ENCODE results near the gene KRTAP2-3.
"Not testable (repeated sequence)": the region's sequence is repeated elsewhere in the genome, so short reads cannot be mapped to it uniquely, and the experiment has no call there.

KRTAP2-3 gene

DNA sequence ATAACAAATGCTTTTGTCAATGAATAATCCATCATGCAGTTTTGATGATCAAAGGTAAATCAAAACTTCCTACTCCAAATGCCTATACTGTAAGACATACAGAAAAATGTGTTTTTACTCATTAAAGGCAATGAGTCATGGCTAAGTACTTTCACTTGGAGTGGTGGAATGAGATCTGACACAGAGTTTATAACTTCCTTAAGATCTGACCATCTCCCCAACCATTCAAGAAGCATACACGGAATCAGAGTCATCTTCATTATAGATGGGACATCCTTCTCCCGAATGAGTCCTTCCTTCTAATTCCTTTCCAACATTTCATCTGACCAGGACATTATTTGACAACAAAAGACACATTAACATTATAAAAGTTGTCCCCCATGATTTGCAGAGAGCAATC, 23.5 kb upstream of the KRTAP2-3 start:
- H3K27ac Mint-ChIP-seq; H3K4me3 Mint-ChIP-seq; H3K36me3 Mint-ChIP-seq; DNase-seq (ENCODE audit: low spot score in 2 of 2); ATAC-seq; H3K9me3 Mint-ChIP-seq; H3K4me1 Mint-ChIP-seq: not testable (repeated sequence)

DNA sequence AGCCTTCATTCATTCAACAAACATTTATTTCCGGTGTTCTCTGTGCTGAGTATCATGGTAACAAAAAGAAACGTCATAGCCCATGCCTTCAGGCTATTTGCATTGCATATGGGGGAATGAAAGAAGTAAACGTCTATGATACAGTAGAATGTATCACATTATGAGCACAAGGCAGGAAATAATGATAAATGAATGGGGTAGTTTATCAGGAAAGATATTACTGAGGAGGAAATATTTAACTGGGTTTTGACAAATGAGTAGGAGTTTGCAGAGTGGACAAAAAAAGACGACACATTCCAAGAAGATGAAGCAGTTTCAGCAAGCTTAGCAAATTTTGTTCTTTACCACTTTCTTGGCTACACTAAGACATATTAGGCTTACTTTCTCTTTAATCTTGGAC, 22.7 kb upstream of the KRTAP2-3 start:
- ATAC-seq (no peak), DNase-seq (ENCODE audit: low spot score in 2 of 2) (no peak)
- Mint-ChIP-seq H3K4me1 (no peaks in the 10 kb centered on the region), H3K27ac (no peak overlapping the region), H3K9me3 (no peaks in the 10 kb centered on the region), H3K4me3 (no peak overlapping the region), H3K36me3 (no peaks in the 10 kb centered on the region)

- H3K4me3 Mint-ChIP-seq, result no peak overlapping the region
- DNase-seq (ENCODE audit: low spot score in 2 of 2) (no peak), ATAC-seq (no peak)
- H3K36me3 Mint-ChIP-seq, result no peaks in the 10 kb centered on the region
- H3K9me3 Mint-ChIP-seq, result no peaks in the 10 kb centered on the region
- no peak overlapping the region for H3K27ac Mint-ChIP-seq
- no peaks in the 10 kb centered on the region for H3K4me1 Mint-ChIP-seq
Measured at GRCh38 chr17:41076788-41077187, 16.9 kb upstream of the KRTAP2-3 start.

DNA sequence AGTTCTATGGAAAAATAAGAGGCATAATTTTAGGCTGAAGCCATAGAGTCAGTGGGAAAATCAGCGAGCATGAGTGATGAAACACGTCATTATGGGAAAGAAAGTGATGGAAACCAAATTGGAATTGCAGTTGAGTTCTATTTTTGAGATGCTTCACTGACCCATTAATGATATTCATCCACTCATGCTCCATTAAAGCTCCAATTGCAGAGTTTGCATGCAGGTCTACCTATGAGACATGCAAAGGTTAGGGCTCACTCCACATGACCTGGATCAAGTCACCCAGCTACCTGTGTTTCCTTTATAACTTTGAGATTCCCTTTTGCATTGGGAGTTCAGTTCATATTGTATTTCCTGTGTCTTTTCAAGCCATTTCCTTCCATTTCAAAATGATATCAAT, 13.8 kb upstream of the KRTAP2-3 start:
- Mint-ChIP-seq H3K9me3 (no peaks in the 10 kb centered on the region), H3K27ac (no peak overlapping the region), H3K4me1 (no peaks in the 10 kb centered on the region), H3K4me3 (no peak overlapping the region), H3K36me3 (no peaks in the 10 kb centered on the region)
- ATAC-seq (no peak), DNase-seq (ENCODE audit: low spot score in 2 of 2) (no peak)

DNA sequence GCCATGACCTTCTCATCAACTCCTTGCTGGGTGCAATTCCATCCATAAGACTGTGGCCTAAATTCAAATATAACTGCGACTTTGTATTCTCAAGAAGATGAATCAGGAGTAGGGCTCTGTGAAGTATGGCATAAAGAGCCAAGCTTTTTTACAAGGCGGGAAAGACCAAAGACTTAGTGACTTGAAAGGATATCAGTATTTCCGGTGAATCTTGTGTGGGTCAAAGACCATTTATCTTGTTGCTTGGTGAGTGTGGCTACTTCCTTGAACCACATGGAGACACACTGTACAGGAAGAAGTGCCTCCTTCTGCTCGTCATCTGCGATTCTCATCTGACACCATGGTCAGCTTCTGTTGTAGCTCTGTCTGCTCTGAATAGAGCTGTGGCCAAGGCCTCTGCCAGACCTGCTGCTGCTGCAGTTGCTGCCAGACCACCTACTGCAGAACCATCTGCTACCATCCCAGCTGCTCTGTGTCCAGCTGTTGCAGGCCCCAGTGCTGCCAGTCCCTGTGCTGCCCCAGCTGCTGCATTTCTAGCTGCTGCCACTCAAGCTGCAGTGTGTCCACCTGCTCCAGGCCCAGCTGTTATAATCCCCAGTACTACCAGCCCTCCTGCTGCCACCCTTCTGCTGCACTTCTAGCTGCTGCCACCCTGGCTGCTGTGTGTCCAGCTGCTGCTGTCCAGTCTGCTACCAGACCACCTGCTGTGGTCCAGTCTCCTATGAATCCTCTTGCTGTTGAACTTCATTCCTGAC, 11.9 kb upstream of the KRTAP2-3 start:
- H3K4me3 Mint-ChIP-seq, result no peak overlapping the region
- H3K9me3 Mint-ChIP-seq, result no peaks in the 10 kb centered on the region
- H3K36me3 Mint-ChIP-seq, result no peaks in the 10 kb centered on the region
- no peak overlapping the region for H3K27ac Mint-ChIP-seq
- no peaks in the 10 kb centered on the region for H3K4me1 Mint-ChIP-seq
- no peak for ATAC-seq
- DNase-seq (ENCODE audit: low spot score in 2 of 2), result no peak

DNA sequence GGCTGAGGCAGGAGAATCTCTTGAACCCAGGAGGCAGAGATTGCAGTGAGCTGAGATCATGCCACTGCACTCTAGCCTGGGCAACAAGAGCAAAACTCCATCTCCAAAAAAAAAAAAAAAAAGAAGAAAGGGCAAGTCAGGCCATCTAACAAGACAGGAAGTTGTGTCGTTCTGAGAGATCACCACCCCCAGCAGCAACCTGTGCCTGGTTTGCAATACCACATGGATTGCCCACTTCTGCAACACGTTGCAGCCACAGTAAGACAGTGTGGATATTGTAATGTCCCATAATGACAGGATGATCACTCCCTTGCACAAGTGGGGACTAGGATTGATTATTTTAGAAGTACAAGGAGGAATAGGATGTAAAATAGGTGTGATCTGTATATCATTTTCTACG, 9.1 kb upstream of the KRTAP2-3 start:
- DNase-seq (ENCODE audit: low spot score in 2 of 2), result no peak
- H3K4me3 Mint-ChIP-seq, result no peak overlapping the region
- no peak for ATAC-seq
- H3K36me3 Mint-ChIP-seq, result no peaks in the 10 kb centered on the region
- H3K4me1 Mint-ChIP-seq, result no peaks in the 10 kb centered on the region
- H3K27ac Mint-ChIP-seq, result no peak overlapping the region
- H3K9me3 Mint-ChIP-seq, result no peaks in the 10 kb centered on the region

GRCh38 chr17:41067281-41067680, 7.4 kb upstream of the KRTAP2-3 start:
- ATAC-seq, result no peak
- H3K9me3 Mint-ChIP-seq, result no peaks in the 10 kb centered on the region
- DNase-seq (ENCODE audit: low spot score in 2 of 2), result no peak
- no peak overlapping the region for H3K27ac Mint-ChIP-seq
- no peak overlapping the region for H3K4me3 Mint-ChIP-seq
- no peaks in the 10 kb centered on the region for H3K4me1 Mint-ChIP-seq
- no peaks in the 10 kb centered on the region for H3K36me3 Mint-ChIP-seq

DNA sequence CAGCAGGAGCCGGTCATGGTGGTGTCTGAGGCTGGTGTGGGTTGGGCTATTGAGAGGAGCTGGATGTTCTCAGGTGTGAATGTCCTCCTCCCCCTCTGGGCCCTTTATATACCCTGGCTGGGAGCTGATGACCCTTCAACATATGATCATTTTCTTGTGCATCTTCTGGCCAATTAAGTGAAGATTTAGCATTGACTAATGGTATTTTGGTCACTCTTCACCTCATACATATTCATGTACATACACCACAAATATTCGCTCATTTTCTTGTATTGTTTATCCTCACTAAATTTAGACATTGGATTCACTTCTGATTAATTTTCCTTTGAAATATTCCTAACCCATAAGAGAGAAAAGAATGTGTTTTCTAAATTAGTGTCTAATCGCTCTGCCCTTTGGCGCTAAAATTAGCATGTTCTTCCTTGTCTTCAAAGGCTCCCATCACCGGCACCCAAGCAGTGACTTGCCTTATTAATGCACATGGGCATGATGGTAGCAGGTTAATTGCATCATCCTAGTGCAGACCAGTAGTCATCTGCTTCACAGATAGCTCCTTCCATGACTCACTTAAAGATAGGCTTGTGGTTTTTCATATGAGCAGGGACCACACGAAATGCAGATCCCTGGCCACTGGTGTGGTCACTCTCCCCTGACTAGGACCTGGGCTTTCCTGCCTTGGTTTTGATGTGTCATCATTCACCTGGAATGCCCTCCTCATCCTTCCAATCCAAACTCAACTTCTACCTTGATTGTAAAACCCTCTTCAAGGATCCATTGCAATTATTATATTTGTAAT, 6.1 kb upstream of the KRTAP2-3 start, which contains the start of gene KRTAP2-4:
Gene KRTAP2-4 (minus strand): TSS at position 51 of the 796 bp plus-strand sequence. CDS start 34 bp downstream, at position 17.
- no peaks in the 10 kb centered on the region for H3K4me1 Mint-ChIP-seq
- H3K9me3 Mint-ChIP-seq, result no peaks in the 10 kb centered on the region
- DNase-seq (ENCODE audit: low spot score in 2 of 2) (no peak), ATAC-seq (peak; percentile 63)
- no peak within 1 kb of the TSS for H3K27ac Mint-ChIP-seq
- no peak within 1 kb of the TSS for H3K4me3 Mint-ChIP-seq
- H3K36me3 Mint-ChIP-seq, result no peaks in the 10 kb centered on the region

DNA sequence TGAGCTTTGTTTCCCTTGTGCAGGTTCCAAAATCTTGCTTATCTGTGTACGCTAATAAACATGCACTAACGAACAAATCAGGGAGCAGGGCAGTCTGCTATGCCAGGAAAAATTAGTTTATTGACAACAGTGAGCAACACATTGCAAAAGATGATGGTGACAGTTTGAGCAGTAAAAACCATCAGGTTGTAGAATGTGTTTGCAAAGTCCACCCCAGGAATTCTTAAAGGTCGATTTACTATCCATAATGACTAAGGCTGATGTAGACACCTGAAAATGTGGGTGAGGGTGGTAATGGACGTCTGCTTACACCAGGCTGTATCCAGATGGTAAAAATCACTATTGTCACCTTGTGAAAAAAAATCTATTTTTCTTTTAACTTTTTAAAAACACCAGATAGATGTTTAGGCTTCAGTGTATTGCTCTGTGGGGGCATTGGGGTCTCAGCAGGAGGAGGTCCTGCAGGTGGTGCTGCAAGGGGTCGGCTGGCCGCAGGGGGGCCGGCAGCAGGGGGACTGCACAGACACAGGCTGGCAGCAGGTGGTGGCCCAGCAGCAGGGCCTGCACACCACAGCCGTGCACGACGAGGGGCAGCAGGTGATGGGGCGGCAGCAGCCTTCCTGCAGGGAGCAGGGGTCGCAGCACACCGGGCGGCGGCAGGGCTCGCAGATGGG, 5.2 kb upstream of the KRTAP2-3 start:
- not testable (repeated sequence) for H3K4me3 Mint-ChIP-seq; DNase-seq (ENCODE audit: low spot score in 2 of 2); H3K36me3 Mint-ChIP-seq; H3K27ac Mint-ChIP-seq; H3K9me3 Mint-ChIP-seq; H3K4me1 Mint-ChIP-seq; ATAC-seq

- no peak overlapping the region for H3K27ac Mint-ChIP-seq
Measured at GRCh38 chr17:41064301-41064700, 4.4 kb upstream of the KRTAP2-3 start.

DNA sequence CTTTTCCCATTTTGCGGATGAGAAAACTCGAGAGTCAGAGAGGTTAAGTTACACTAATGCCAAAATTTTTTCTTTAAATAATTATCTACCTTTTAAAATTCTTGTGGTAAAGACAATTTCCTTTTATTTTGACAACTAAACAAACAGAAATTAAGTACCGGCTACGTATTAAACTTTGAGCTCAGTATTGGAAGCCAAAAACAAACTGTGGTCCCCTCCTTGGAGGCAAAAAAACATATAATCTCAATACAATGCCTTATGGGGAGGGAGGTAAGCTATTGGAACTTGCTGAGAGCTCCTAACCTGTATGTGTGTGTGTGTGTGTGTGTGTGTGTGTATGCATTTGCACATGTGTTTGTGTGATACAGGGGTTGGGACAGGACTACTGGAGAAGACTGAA, 3.5 kb upstream of the KRTAP2-3 start:
- DNase-seq (ENCODE audit: low spot score in 2 of 2), result no peak
- Mint-ChIP-seq H3K27ac (no peak overlapping the region), H3K9me3 (no peaks in the 10 kb centered on the region), H3K4me3 (no peak overlapping the region), H3K36me3 (no peaks in the 10 kb centered on the region), H3K4me1 (peaks cover 5% of the 10 kb centered on the region)
- no peak for ATAC-seq

More at GRCh38 chr17:41064301-41064700, 4.4 kb upstream of the KRTAP2-3 start:
- H3K4me1 Mint-ChIP-seq, result peaks cover 3% of the 10 kb centered on the region
- no peak for ATAC-seq
- no peak for DNase-seq (ENCODE audit: low spot score in 2 of 2)
- H3K4me3 Mint-ChIP-seq, result no peak overlapping the region
- no peaks in the 10 kb centered on the region for H3K9me3 Mint-ChIP-seq
- no peaks in the 10 kb centered on the region for H3K36me3 Mint-ChIP-seq

DNA sequence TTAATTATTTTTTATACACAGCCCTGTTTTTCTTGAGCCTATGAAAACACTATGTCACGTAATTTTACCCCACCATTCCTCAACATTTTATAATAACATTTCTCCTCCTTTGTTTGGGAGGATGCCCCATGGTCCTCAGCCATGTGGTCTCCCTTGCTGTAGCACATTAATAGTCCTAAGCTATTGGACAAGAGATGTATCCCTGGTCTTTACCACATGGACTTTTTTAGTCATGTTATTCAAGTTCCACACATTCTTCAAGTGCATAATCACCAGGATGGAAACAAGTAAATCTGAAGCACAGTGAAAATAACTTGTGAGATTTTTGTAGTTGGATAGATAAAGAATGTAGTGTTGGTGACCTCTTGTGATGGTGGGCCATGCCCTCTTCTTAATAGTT, 2.0 kb upstream of the KRTAP2-3 start:
- peaks cover 5% of the 10 kb centered on the region for H3K4me1 Mint-ChIP-seq
- no peak for ATAC-seq
- H3K27ac Mint-ChIP-seq, result no peak overlapping the region
- no peak for DNase-seq (ENCODE audit: low spot score in 2 of 2)
- H3K9me3 Mint-ChIP-seq, result peaks cover 2% of the 10 kb centered on the region
- H3K36me3 Mint-ChIP-seq, result no peaks in the 10 kb centered on the region
- no peak overlapping the region for H3K4me3 Mint-ChIP-seq

DNA sequence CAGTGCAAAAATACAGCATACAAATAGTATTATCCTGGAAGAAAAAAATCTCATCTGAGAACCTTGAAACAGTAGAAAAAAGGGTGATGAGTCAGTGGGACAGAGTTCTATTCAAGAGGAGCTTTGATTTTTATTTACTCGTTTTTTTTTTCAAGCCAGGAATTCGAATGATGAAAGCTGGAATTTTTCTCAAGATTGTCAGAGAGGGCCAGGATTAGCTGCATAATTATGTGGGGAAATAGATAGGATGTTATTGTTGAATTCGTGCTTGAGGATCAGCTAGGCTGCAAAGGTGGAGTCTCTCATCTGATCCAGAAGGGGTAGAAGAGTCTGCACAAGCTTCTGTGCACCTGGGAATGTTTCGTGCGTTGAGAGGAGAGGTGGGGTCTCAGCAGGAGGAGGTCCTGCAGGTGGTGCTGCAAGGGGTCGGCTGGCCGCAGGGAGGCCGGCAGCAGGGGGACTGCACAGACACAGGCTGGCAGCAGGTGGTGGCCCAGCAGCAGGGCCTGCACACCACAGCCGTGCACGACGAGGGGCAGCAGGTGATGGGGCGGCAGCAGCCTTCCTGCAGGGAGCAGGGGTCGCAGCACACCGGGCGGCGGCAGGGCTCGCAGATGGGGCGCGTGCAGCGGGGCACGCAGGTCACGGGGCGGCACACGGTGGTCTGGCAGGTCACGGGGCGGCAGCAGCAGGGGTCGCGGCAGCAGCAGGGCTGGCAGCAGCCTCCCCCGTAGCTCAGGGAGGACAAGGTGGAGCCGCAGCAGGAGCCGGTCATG, 450 bp downstream of the KRTAP2-3 start:
- not testable (repeated sequence) for H3K9me3 Mint-ChIP-seq

DNA sequence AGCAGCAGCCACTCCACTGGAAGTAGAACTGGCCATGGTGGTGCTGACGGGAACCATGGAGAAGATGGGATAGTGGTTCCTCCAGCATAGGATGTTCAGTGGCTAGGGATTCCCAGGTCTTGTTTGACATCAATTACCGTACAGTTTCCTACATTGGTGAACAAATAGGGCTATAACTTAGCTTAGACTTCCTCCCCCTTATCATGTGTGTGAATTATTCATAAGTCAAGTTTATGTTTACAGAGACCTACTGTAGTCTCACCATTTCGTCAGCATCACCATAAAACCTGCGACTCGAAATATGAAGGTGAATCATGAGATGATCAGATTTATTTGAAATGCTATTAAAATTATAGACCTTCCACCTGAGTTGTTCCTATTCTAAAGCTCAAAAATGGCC, 1.2 kb downstream of the KRTAP2-3 start:
- H3K4me3 Mint-ChIP-seq, result no peak overlapping the region
- ATAC-seq (no peak), DNase-seq (ENCODE audit: low spot score in 2 of 2) (no peak)
- H3K36me3 Mint-ChIP-seq, result no peaks in the 10 kb centered on the region
- no peak overlapping the region for H3K27ac Mint-ChIP-seq
- H3K9me3 Mint-ChIP-seq, result peaks cover 2% of the 10 kb centered on the region
- peaks cover 5% of the 10 kb centered on the region for H3K4me1 Mint-ChIP-seq

More for the DNA sequence above, 450 bp downstream of the KRTAP2-3 start:
- not testable (repeated sequence) for ATAC-seq; H3K4me3 Mint-ChIP-seq; H3K4me1 Mint-ChIP-seq; H3K36me3 Mint-ChIP-seq; H3K27ac Mint-ChIP-seq; DNase-seq (ENCODE audit: low spot score in 2 of 2)

DNA sequence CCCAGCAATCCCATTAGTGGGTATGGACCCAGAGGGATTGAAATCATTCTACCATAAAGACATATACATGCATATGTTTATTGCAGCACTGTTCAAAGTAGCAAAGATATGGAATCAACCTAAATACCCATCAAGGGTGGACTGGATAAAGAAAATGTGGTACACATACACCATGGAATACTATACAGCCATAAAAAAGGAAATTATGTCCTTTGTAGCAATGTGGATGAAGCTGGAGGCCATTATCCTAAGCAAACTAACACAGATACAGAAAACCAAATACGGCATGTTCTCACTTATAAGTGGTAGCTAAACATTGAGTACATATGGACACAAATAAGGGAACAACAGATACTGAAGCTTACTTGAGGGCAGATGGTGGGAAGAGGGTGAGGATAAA, 2.4 kb downstream of the KRTAP2-3 start:
- no peak overlapping the region for H3K27ac Mint-ChIP-seq
- H3K9me3 Mint-ChIP-seq, result peaks cover 2% of the 10 kb centered on the region
- H3K4me1 Mint-ChIP-seq, result peaks cover 5% of the 10 kb centered on the region
- no peak for ATAC-seq
- H3K36me3 Mint-ChIP-seq, result no peaks in the 10 kb centered on the region
- H3K4me3 Mint-ChIP-seq, result no peak overlapping the region
- DNase-seq (ENCODE audit: low spot score in 2 of 2), result no peak
